Gastrocnemius medialis (tissue), 4 donors: ENCODE data around the gene PRKCZ.

Source experiments
- POLR2A ChIP-seq, 2 donors: fragments of 450-650 bp; IDR thresholded peaks; one replicate each; pipeline ENCODE4 v1.6.1; 2017; ENCODE audit warnings: antibody characterized with exemption in 2 of 2, mild to moderate bottlenecking in 2 of 2, moderate library complexity in 2 of 2
- TF ChIP-seq, protein P1 (sequence below), 5 experiments: fragments of 450-650 bp in 3 of 5; fragments of 200-600 bp in 2 of 5; sonication (generic) in 2 of 5; IDR thresholded peaks in 4 of 5; conservative IDR thresholded peaks in 1 of 5; 1 replicate in 4 of 5; 2 replicates in 1 of 5; pipeline ENCODE4 v1.5.1; 2016 to 2019; ENCODE audit warnings: antibody characterized with exemption in 5 of 5, mild to moderate bottlenecking in 3 of 5, moderate library complexity in 3 of 5

DNA sequence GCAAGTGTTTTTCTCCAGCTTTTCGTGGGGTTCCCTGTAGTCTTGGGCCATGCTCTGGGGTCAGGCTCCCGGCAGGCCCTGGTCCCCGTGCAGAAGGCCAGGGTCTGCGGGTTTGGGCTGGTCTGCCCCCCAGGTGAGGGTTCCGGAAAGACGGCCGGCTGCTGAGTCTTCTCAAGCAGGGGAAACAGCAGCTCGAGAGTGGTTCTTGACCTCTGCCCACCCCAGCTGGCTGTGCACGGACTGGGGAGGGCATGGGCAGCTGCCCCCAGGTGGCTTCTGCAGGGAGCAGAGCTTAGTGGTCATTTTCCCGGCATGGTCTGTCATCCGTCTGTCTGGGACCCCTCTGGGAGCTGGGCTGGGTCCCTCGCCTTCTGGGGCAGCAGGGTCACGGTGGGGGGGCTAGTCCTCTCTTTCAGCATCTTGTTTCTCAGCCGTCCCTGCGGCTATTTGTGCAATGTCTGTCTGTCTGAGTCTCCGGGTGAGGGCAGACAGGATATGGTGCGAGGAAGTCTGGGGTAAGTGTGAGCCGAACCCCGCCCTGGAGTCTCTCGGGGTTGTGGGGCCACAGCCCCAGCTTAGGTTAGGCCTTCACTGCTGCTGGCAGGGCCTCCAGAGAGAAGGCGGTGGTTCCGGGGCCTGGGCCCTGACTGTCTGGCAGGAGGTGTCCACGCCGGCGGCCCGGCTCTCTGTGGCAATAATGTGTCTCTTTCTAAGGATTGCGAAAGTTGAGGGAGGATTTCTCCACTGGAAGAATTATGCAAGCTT, 184.0 kb downstream of the PRKCZ start:
- TF ChIP-seq, protein P1, sequence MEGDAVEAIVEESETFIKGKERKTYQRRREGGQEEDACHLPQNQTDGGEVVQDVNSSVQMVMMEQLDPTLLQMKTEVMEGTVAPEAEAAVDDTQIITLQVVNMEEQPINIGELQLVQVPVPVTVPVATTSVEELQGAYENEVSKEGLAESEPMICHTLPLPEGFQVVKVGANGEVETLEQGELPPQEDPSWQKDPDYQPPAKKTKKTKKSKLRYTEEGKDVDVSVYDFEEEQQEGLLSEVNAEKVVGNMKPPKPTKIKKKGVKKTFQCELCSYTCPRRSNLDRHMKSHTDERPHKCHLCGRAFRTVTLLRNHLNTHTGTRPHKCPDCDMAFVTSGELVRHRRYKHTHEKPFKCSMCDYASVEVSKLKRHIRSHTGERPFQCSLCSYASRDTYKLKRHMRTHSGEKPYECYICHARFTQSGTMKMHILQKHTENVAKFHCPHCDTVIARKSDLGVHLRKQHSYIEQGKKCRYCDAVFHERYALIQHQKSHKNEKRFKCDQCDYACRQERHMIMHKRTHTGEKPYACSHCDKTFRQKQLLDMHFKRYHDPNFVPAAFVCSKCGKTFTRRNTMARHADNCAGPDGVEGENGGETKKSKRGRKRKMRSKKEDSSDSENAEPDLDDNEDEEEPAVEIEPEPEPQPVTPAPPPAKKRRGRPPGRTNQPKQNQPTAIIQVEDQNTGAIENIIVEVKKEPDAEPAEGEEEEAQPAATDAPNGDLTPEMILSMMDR (IDR thresholded peaks at IDR 0.05 in 4 of 5, conservative IDR thresholded peaks at IDR 0.05 in 1 of 5), result no peak
- TF ChIP-seq POLR2A (IDR thresholded peaks at IDR 0.05), result peak in 1 of 2 donors; percentile 14
